Colonic mucosa (tissue), 4 donors: ENCODE data around the gene TNIP1. TPM values are rescaled to one million over a fixed set of nuclear protein-coding genes. Genes with fewer than 3 reads are reported as not detected.

ENCODE experiments used
- DNase-seq: peaks from one replicate; pipeline ENCODE4 v3.0.0-alpha.2; 2020
- H3K27ac ChIP-seq: fragments of 200-600 bp; one replicate; pipeline ENCODE4 v1.8.0; 2021
- H3K27me3 ChIP-seq: fragments of 200-600 bp; one replicate; pipeline ENCODE4 v1.8.0; 2021
- H3K36me3 ChIP-seq: fragments of 200-600 bp; one replicate; pipeline ENCODE4 v1.8.0; 2021
- H3K4me1 ChIP-seq: fragments of 200-600 bp; one replicate; pipeline ENCODE4 v1.8.0; 2021; ENCODE audit warnings: mild to moderate bottlenecking
- H3K4me3 ChIP-seq: fragments of 200-600 bp; one replicate; pipeline ENCODE4 v1.8.0; 2021
- H3K9ac ChIP-seq, 2 donors: one replicate each; pipeline ENCODE4 v1.7.0; 2013; ENCODE audit warnings: control low read depth in 2 of 2, low read depth in 2 of 2, low read length in 2 of 2
- H3K9me3 ChIP-seq: fragments of 200-600 bp; one replicate; pipeline ENCODE4 v1.8.0; 2021
- intact Hi-C: fragments of 100-400 bp; cut with DNase I; formaldehyde crosslinking; loops from one replicate; pipeline ENCODE4 v1.14.1; 2022
- total RNA-seq, 2 donors: library from RNA; stranded (reverse); fragmentation: NEBNext Ultra II Directional in 1 of 2; extraction: Animal tissue kit (Norgen Biotek cat#: 25700) in 1 of 2; gene quantifications; one replicate each; pipeline ENCODE4 v1.2.1, GENCODE V29; 2021
- TF ChIP-seq, protein P1 (sequence below): fragments of 200-600 bp; IDR thresholded peaks from one replicate; pipeline ENCODE4 v1.8.0; 2022; ENCODE audit warnings: antibody characterized with exemption, mild to moderate bottlenecking
- donor health status: healthy.
- donor health status: DM: no; HTN: no; CAD: no.
- donor health status: DM: no; HTN: no; CAD: no.

The TNIP1 gene
- total RNA-seq, 2 donors from 2014 or later: 153 to 220 TPM

DNA sequence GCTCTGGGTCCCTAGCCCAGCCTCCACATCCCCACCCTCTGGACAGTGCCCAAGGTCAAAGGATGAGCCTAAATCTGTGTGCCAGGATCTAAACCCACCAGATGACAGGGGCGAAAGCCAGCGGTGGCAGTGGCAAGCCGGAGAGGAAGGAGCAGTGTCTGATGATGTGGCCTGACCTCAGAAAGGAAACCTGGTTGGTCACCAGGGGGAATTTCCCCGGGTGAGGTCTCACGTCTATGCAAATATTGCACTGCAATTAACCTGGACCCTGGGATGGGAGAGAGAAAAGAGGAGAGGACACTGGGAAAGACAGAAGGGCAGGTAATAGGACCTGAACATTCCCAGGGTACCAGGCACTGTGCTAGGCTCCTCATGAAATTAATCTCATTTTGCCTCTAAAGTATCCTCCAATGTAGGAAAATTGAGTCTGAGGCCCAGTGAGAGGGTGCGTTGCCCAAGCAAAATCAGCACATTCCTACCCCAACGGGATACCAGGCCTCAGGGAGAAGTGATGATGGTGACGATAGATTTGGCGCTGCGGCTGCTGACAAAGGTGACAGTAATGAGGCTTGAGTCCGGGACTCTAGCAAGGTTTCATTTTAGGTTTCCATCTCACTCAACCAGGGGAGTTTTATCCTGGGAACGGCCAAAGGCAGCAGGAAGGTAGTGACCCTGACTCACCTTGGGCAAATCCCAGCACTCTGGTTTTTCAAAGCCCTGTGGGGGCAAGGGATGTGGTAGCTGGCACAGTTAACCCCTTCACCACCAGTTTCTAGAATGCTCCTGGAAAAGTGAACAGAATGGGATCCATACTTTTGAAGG lies 13.4 kb upstream of the TNIP1 start:
- Histone ChIP-seq H3K9me3 (no peaks in the 10 kb centered on the region), H3K9ac (peak overlapping the region in 1 of 2 donors; percentile 82), H3K27me3 (no peaks in the 10 kb centered on the region), H3K27ac (peak overlapping the region; percentile 90), H3K36me3 (no peaks in the 10 kb centered on the region), H3K4me1 (peaks cover 36% of the 10 kb centered on the region), H3K4me3 (no peak overlapping the region)
- peak; percentile 74 for DNase-seq
- intact Hi-C loops: no loop called here
- TF ChIP-seq, protein P1, sequence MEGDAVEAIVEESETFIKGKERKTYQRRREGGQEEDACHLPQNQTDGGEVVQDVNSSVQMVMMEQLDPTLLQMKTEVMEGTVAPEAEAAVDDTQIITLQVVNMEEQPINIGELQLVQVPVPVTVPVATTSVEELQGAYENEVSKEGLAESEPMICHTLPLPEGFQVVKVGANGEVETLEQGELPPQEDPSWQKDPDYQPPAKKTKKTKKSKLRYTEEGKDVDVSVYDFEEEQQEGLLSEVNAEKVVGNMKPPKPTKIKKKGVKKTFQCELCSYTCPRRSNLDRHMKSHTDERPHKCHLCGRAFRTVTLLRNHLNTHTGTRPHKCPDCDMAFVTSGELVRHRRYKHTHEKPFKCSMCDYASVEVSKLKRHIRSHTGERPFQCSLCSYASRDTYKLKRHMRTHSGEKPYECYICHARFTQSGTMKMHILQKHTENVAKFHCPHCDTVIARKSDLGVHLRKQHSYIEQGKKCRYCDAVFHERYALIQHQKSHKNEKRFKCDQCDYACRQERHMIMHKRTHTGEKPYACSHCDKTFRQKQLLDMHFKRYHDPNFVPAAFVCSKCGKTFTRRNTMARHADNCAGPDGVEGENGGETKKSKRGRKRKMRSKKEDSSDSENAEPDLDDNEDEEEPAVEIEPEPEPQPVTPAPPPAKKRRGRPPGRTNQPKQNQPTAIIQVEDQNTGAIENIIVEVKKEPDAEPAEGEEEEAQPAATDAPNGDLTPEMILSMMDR: no peak

DNA sequence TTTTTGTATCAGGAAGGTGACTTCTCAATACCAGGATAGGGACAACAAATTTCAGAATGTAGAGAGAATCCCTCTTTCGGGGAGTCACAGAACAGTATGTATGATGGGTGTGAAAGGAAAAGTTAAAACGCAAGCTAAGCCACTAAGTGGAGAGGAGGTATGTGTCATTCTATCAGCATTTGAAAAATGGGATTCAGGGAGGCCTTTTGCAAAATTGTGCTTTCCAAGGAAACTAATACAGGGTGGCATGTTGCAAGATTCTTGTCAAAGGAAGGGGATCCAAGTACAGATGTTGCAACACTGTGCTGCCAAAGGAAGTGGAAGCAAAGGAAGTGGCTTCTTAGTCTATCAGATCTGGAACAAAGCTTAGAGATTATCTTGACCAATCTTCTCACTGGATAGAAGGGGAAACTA lies 12.6 kb upstream of the TNIP1 start:
- peaks cover 40% of the 10 kb centered on the region for H3K4me1 ChIP-seq
- no peaks in the 10 kb centered on the region for H3K36me3 ChIP-seq
- peak overlapping the region; percentile 90 for H3K27ac ChIP-seq
- no peak for DNase-seq
- H3K9ac ChIP-seq: peak overlapping the region in 1 of 2 donors; percentile 82
- H3K9me3 ChIP-seq: no peaks in the 10 kb centered on the region
- H3K4me3 ChIP-seq: no peak overlapping the region
- TF ChIP-seq, protein P1: no peak
- H3K27me3 ChIP-seq: no peaks in the 10 kb centered on the region
- intact Hi-C loops: no loop called here

DNA sequence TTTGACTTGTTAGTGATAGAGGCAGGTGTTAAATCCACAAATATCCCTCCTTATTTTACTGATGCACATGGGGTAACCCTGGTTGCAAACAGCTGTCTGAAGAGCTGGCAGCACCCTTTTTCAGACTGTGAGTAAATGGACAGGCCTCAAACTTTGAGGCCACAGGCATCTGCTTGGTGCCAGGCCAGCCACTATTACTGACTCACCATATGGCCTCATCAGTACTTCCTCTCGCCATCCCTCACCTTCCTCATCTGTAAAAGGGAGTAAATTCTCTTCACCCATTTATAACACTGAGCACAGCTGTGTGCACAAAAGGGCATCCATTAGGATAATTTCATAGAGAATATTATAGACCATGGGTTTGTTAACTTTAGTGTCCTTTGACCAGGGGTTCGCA lies 11.9 kb upstream of the TNIP1 start:
- peak overlapping the region; percentile 90 for H3K27ac ChIP-seq
- no peaks in the 10 kb centered on the region for H3K27me3 ChIP-seq
- TF ChIP-seq, protein P1: no peak
- no peak for DNase-seq
- H3K36me3 ChIP-seq: no peaks in the 10 kb centered on the region
- intact Hi-C loops: no loop called here
- H3K9ac ChIP-seq: peak overlapping the region in 1 of 2 donors; percentile 82
- H3K9me3 ChIP-seq: no peaks in the 10 kb centered on the region
- peaks cover 40% of the 10 kb centered on the region for H3K4me1 ChIP-seq
- no peak overlapping the region for H3K4me3 ChIP-seq

DNA sequence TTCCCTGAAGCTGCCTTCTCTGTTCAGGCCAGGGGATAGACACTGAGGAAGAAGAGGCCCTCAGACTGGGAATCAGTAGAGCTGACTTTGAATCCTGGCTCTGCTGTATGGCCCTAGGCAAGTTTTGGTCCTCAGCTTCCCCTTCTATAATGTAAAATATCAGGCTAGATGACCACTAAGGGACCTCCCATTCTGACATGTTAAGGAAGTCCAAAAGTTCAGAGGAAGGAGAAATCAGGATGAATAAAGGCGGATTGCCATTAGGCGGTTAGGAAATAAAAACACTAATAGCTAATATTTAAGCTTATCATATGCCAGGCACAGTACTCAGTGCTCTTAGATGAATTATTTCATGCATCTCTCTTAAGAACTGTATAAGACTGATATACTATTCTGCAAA lies 8.9 kb upstream of the TNIP1 start:
- Histone ChIP-seq H3K4me1 (peaks cover 43% of the 10 kb centered on the region), H3K9ac (no peak overlapping the region)

DNA sequence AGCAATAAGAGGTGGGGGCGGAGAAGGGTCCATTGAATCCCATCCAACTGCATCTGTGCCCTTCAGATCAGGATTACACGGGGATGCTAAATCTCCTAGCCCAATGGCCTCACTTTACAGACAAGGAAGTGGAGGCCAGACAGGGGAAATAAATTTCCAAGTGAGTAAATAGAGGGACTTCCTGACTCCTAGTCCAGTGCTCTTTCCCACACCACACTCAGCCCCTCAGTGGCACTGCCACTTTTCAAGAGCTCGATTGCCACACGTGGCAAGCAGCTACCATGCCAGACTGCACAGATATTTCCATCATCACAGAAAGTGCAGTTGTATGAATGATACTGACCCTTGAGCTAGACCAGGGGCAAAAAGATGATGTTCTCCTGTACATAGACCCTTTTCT lies 8.2 kb upstream of the TNIP1 start:
- no peak overlapping the region for H3K9ac ChIP-seq
- H3K4me1 ChIP-seq: peaks cover 37% of the 10 kb centered on the region
- H3K27ac ChIP-seq: no peak overlapping the region
- intact Hi-C loops: no loop called here
- DNase-seq: no peak
- H3K27me3 ChIP-seq: no peaks in the 10 kb centered on the region
- no peak overlapping the region for H3K4me3 ChIP-seq
- TF ChIP-seq, protein P1: no peak
- no peaks in the 10 kb centered on the region for H3K36me3 ChIP-seq
- no peaks in the 10 kb centered on the region for H3K9me3 ChIP-seq

More for the DNA sequence above, 8.9 kb upstream of the TNIP1 start:
- no peaks in the 10 kb centered on the region for H3K27me3 ChIP-seq
- H3K36me3 ChIP-seq: no peaks in the 10 kb centered on the region
- intact Hi-C loops: no loop called here
- TF ChIP-seq, protein P1: no peak
- no peak overlapping the region for H3K4me3 ChIP-seq
- no peak for DNase-seq
- H3K27ac ChIP-seq: no peak overlapping the region
- no peaks in the 10 kb centered on the region for H3K9me3 ChIP-seq
